Mesenchymal stem cell (in vitro differentiated cells and primary cell): Measurements from ENCODE around the gene TMPRSS2. TPM values are rescaled to one million over a fixed set of nuclear protein-coding genes. Genes with fewer than 3 reads are reported as not detected.
"Not testable (repeated sequence)": the region's sequence is repeated elsewhere in the genome, so short reads cannot be mapped to it uniquely, and the experiment has no call there.

Source experiments
- DNase-seq: peaks from one replicate; pipeline ENCODE4 v3.0.0-alpha.2; 2013
- H2AFZ ChIP-seq: one replicate; pipeline ENCODE4 v1.6.1; 2013; ENCODE audit warnings: low read depth, mild to moderate bottlenecking, control low read depth, inconsistent platforms, low read length, moderate library complexity
- H2AK5ac ChIP-seq: 2 replicates; pipeline ENCODE4 v1.6.1; 2013; ENCODE audit warnings: low read length, moderate library complexity, mild to moderate bottlenecking, inconsistent platforms; ENCODE audit not compliant: severe bottlenecking
- H2BK120ac ChIP-seq: one replicate; pipeline ENCODE4 v1.6.1; 2013; ENCODE audit warnings: low read depth, mild to moderate bottlenecking, inconsistent platforms, low read length, moderate library complexity
- H2BK12ac ChIP-seq, 2 experiments: one replicate each; pipeline ENCODE4 v1.6.1; 2013; ENCODE audit warnings: inconsistent platforms in 2 of 2, low read length in 2 of 2, mild to moderate bottlenecking in 2 of 2, moderate library complexity in 2 of 2, control low read depth in 1 of 2
- H2BK15ac ChIP-seq: one replicate; pipeline ENCODE4 v1.6.1; 2013; ENCODE audit warnings: mild to moderate bottlenecking, low read depth, inconsistent platforms; ENCODE audit not compliant: poor library complexity, severe bottlenecking
- H2BK5ac ChIP-seq: 2 replicates; pipeline ENCODE4 v1.6.1; 2013; ENCODE audit warnings: low read depth, mild to moderate bottlenecking, low read length, control low read depth, inconsistent platforms; ENCODE audit not compliant: poor library complexity, severe bottlenecking
- H3K14ac ChIP-seq, 2 experiments: one replicate each; pipeline ENCODE4 v1.6.1; 2013; ENCODE audit warnings: inconsistent platforms in 2 of 2, low read length in 2 of 2, control low read depth in 1 of 2, mild to moderate bottlenecking in 1 of 2, moderate library complexity in 1 of 2
- H3K18ac ChIP-seq, 2 experiments: one replicate each; pipeline ENCODE4 v1.6.1; 2013; ENCODE audit warnings: inconsistent platforms in 2 of 2, low read length in 2 of 2, control low read depth in 1 of 2, low read depth in 1 of 2, mild to moderate bottlenecking in 1 of 2
- H3K23ac ChIP-seq, 2 experiments: one replicate each; pipeline ENCODE4 v1.6.1; 2013; ENCODE audit warnings: inconsistent platforms in 2 of 2, low read length in 2 of 2, mild to moderate bottlenecking in 2 of 2, moderate library complexity in 2 of 2, control low read depth in 1 of 2
- H3K27ac ChIP-seq: 2 replicates; pipeline ENCODE4 v1.5.1; 2013; ENCODE audit warnings: mild to moderate bottlenecking, moderate library complexity, low read length, control low read depth, inconsistent platforms; ENCODE audit not compliant: poor library complexity, severe bottlenecking
- H3K27me3 ChIP-seq, 2 experiments: 2 replicates each; pipeline versions ENCODE4 v1.6.1 to v1.7.0; 2013; ENCODE audit warnings: low read length in 2 of 2, mild to moderate bottlenecking in 2 of 2, moderate library complexity in 2 of 2, control low read depth in 1 of 2, inconsistent platforms in 1 of 2; ENCODE audit not compliant: control insufficient read depth in 1 of 2, insufficient read depth in 1 of 2
- H3K36me3 ChIP-seq, 2 experiments: 2 replicates each; pipeline versions ENCODE4 v1.6.1 to v1.7.0; 2013; ENCODE audit warnings: low read length in 2 of 2, control low read depth in 1 of 2, inconsistent platforms in 1 of 2, low read depth in 1 of 2, mild to moderate bottlenecking in 1 of 2; ENCODE audit not compliant: insufficient read depth in 2 of 2, control insufficient read depth in 1 of 2
- H3K4ac ChIP-seq, 2 experiments: one replicate each; pipeline ENCODE4 v1.6.1; 2013; ENCODE audit warnings: inconsistent platforms in 2 of 2, low read length in 2 of 2, mild to moderate bottlenecking in 2 of 2, moderate library complexity in 2 of 2, control low read depth in 1 of 2, low read depth in 1 of 2
- H3K4me1 ChIP-seq: 2 replicates; pipeline ENCODE4 v1.6.1; 2013; ENCODE audit warnings: low read depth, low read length, control low read depth; ENCODE audit not compliant: control insufficient read depth, insufficient read depth
- H3K4me2 ChIP-seq: 2 replicates; pipeline ENCODE4 v1.6.1; 2013; ENCODE audit warnings: low read length, mild to moderate bottlenecking, inconsistent platforms; ENCODE audit not compliant: poor library complexity, severe bottlenecking
- H3K4me3 ChIP-seq, 2 experiments: 2 replicates each; pipeline versions ENCODE4 v1.5.1 to v1.7.0; 2013; ENCODE audit warnings: low read length in 2 of 2, mild to moderate bottlenecking in 2 of 2, control low read depth in 1 of 2, low read depth in 1 of 2; ENCODE audit not compliant: insufficient read depth in 1 of 2
- H3K79me1 ChIP-seq: replicated peaks from 2 replicates; pipeline ENCODE4 v1.6.1; 2013; ENCODE audit warnings: mild to moderate bottlenecking, control low read depth, low read length, inconsistent platforms; ENCODE audit not compliant: poor library complexity, severe bottlenecking
- H3K9ac ChIP-seq: 2 replicates; pipeline ENCODE4 v1.7.0; 2013; ENCODE audit warnings: mild to moderate bottlenecking, low read length, moderate library complexity
- H3K9me3 ChIP-seq: 2 replicates; pipeline ENCODE4 v1.7.0; 2013; ENCODE audit warnings: mild to moderate bottlenecking, low read length; ENCODE audit not compliant: control insufficient read depth
- H4K8ac ChIP-seq: one replicate; pipeline ENCODE4 v1.6.1; 2013; ENCODE audit warnings: inconsistent platforms, mild to moderate bottlenecking, low read length, moderate library complexity
- H4K91ac ChIP-seq: one replicate; pipeline ENCODE4 v1.6.1; 2013; ENCODE audit warnings: mild to moderate bottlenecking, low read length, inconsistent platforms
- WGBS: methylation state at CpG from one replicate; pipeline ENCODE4 v1.1.7; 2013; ENCODE audit warnings: mixed read lengths; 5-methylcytosine and 5-hydroxymethylcytosine counted together
- small RNA-seq: library from polyadenylated mRNA; stranded (forward); fragments of <200 nt; extraction: miRNeasy Mini kit (QIAGEN cat#:217004); gene quantifications from one replicate; pipeline ENCODE3, GENCODE V24; 2013; ENCODE audit warnings: low read depth

Gene TMPRSS2

DNA sequence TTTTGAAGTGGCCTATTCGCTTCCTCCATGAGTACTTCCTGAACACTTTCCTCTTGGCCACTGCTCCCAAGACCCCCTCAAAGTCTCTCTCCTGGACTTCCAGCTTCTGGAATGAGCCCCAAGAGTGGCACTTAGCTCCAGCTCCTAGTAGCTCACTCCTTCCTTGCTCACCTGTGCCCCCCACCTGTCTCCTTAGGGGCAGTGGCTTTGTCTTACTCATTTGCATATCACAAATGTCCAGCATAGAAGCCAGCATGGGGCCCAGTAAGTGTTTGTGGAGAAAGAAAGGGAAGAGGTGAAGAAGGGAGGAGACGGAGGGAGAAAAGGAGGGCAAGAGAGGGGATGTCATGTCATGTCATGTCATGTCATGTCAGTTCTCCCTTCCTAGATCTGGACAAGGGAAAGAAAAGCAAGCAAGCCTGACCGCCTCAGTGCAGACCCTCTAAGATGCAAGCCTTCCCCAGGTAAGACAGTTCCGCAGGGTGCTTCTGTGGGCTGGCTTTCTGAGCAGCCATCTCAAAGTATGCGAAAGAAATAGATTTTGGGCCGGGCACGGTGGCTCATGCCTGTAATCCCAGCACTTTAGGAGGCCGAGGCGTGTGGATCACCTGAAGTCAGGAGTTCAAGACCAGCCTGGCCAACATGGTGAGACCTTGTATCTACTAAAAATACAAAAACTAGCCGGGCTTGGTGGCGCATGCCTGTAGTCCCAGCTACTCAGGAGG, 88.8 kb downstream of the TMPRSS2 start:
- no peak overlapping the region for H2AFZ ChIP-seq
- no peak overlapping the region for H2BK12ac ChIP-seq
- H3K9me3 ChIP-seq, result no peaks in the 10 kb centered on the region
- H3K4me1 ChIP-seq, result peaks cover 8% of the 10 kb centered on the region
- H3K14ac ChIP-seq, result no peak overlapping the region
- no peak overlapping the region for H3K18ac ChIP-seq
- 92% methylated on average over 10 of the region's 11 CpGs for WGBS
- H3K27me3 ChIP-seq, result no peaks in the 10 kb centered on the region
- H3K79me1 ChIP-seq, result no peaks in the 10 kb centered on the region
- no peak for DNase-seq
- no peak overlapping the region for H2BK120ac ChIP-seq
- no peak overlapping the region for H2BK15ac ChIP-seq
- H2BK5ac ChIP-seq, result no peak overlapping the region
- H3K36me3 ChIP-seq, result no peaks in the 10 kb centered on the region
- no peak overlapping the region for H3K27ac ChIP-seq
- H3K23ac ChIP-seq, result no peak overlapping the region
- no peak overlapping the region for H4K91ac ChIP-seq
- H3K4me3 ChIP-seq, result no peak overlapping the region
- H3K4ac ChIP-seq, result no peak overlapping the region
- no peak overlapping the region for H4K8ac ChIP-seq
- no peak overlapping the region for H3K4me2 ChIP-seq
- no peak overlapping the region for H3K9ac ChIP-seq
- H2AK5ac ChIP-seq, result no peak overlapping the region

DNA sequence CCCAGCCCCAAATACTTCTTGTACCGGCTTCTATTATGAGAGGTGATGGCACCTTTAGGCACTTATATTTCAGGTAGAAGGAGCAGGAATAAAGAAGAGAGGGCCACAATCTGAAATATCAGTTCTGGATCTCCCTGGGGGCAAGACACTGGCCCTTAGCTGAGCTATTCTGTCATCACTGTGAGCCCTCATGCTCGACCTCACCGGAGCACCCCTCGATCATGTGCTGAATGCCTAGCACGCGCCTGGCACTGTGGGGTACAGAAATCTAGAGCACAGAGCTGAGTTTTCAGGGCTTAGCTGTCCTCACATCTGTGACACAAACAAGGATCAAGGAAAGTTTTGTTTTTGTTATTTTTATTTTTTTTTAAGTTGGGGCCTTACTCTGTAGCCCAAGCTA, 89.6 kb downstream of the TMPRSS2 start:
- no peak for DNase-seq
- peaks cover 8% of the 10 kb centered on the region for H3K4me1 ChIP-seq
- H3K4ac ChIP-seq, result no peak overlapping the region
- no peak overlapping the region for H2AK5ac ChIP-seq
- no peaks in the 10 kb centered on the region for H3K79me1 ChIP-seq
- WGBS, result 97% methylated on average over 6 of the region's 6 CpGs
- H2BK5ac ChIP-seq, result no peak overlapping the region
- H3K4me2 ChIP-seq, result no peak overlapping the region
- no peak overlapping the region for H4K8ac ChIP-seq
- no peaks in the 10 kb centered on the region for H3K27me3 ChIP-seq
- H2AFZ ChIP-seq, result no peak overlapping the region
- H2BK120ac ChIP-seq, result no peak overlapping the region
- H3K9me3 ChIP-seq, result no peaks in the 10 kb centered on the region
- no peak overlapping the region for H2BK12ac ChIP-seq
- H4K91ac ChIP-seq, result no peak overlapping the region
- H3K9ac ChIP-seq, result no peak overlapping the region
- no peak overlapping the region for H3K23ac ChIP-seq
- no peak overlapping the region for H3K4me3 ChIP-seq
- H2BK15ac ChIP-seq, result no peak overlapping the region
- H3K14ac ChIP-seq, result no peak overlapping the region
- H3K18ac ChIP-seq, result no peak overlapping the region
- no peaks in the 10 kb centered on the region for H3K36me3 ChIP-seq
- no peak overlapping the region for H3K27ac ChIP-seq

DNA sequence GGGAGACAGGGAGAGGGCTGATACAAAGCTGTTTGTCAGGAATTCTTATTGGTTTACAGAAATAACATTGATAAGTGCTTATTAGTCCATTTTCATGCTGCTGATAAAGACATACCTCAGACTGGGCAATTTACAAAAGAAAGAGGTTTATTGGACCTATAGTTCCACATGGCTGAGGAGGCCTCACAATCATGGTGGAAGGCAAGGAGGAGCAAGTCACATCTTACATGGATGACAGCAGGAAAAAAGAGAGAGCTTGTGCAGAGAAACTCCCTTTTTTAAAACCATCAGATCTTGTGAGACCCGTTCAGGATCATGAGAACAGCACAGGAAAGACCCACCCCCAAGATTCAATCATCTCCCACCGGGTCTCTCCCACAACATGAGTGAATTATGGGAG, 90.5 kb downstream of the TMPRSS2 start:
- H3K79me1 ChIP-seq, H3K27ac ChIP-seq, H3K4me3 ChIP-seq, H3K27me3 ChIP-seq, H3K14ac ChIP-seq, H2BK12ac ChIP-seq, H3K4me1 ChIP-seq, H2BK15ac ChIP-seq, H2BK5ac ChIP-seq, DNase-seq, H3K4me2 ChIP-seq, H2BK120ac ChIP-seq, H2AK5ac ChIP-seq, H3K4ac ChIP-seq, H3K23ac ChIP-seq, H3K9me3 ChIP-seq, H2AFZ ChIP-seq, H3K18ac ChIP-seq, H4K8ac ChIP-seq, H3K9ac ChIP-seq, H4K91ac ChIP-seq, H3K36me3 ChIP-seq: not testable (repeated sequence)
- WGBS, result no CpG with 5 or more reads among the region's 2 CpGs

Small RNA genes within 50 kb of the gene (small RNA-seq; reads per million reads assigned to genes)
- not detected for gene RF00421
